SU-DHL-6 (cell line): ENCODE data around the gene HECTD1.
"Not testable (repeated sequence)": the region's sequence is repeated elsewhere in the genome, so short reads cannot be mapped to it uniquely, and the experiment has no call there.

Experiments
- H2AFZ ChIP-seq: fragments of 200-600 bp; sonication (generic); 2 replicates; pipeline ENCODE4 v1.6.1; 2014; ENCODE audit warnings: low read depth, mild to moderate bottlenecking, moderate library complexity, mixed read lengths, antibody characterized with exemption, low read length; ENCODE audit not compliant: severe bottlenecking
- H3F3A ChIP-seq: fragments of 200-600 bp; shearing (Covaris generic); 2 replicates; pipeline ENCODE4 v1.6.0; 2016; ENCODE audit warnings: antibody characterized with exemption, mild to moderate bottlenecking; ENCODE audit not compliant: insufficient read depth
- H3K27ac ChIP-seq: fragments of 200-600 bp; sonication (generic); 2 replicates; pipeline ENCODE4 v1.5.1; 2016; ENCODE audit warnings: low read depth, mild to moderate bottlenecking, low read length, moderate library complexity, mixed read lengths
- H3K27me3 ChIP-seq: fragments of 200-600 bp; sonication (generic), shearing (Covaris generic); 2 replicates; pipeline ENCODE4 v1.6.0; 2014; ENCODE audit warnings: mild to moderate bottlenecking, low read length
- H3K36me3 ChIP-seq: fragments of 200-600 bp; sonication (generic); 2 replicates; pipeline ENCODE4 v1.6.1; 2014; ENCODE audit warnings: mild to moderate bottlenecking, low read length, mixed read lengths
- H3K4me2 ChIP-seq: fragments of 300-600, 200-600 bp; shearing (Covaris generic), sonication (generic); 2 replicates; pipeline ENCODE4 v1.6.0; 2014; ENCODE audit warnings: low read length, low read depth, mild to moderate bottlenecking; ENCODE audit not compliant: poor library complexity, severe bottlenecking
- H3K4me3 ChIP-seq: fragments of 200-600 bp; sonication (generic); 2 replicates; pipeline ENCODE4 v1.5.1; 2014; ENCODE audit warnings: antibody characterized with exemption, low read length, mild to moderate bottlenecking, mixed read lengths; ENCODE audit not compliant: insufficient read depth, poor library complexity, severe bottlenecking
- H3K79me2 ChIP-seq: fragments of 200-600 bp; sonication (generic); 2 replicates; pipeline ENCODE4 v1.6.1; 2014; ENCODE audit warnings: mild to moderate bottlenecking, low read length, moderate library complexity; ENCODE audit not compliant: insufficient read depth
- H3K9ac ChIP-seq: fragments of 200-600 bp; sonication (generic); 2 replicates; pipeline ENCODE4 v1.7.0; 2014; ENCODE audit warnings: mild to moderate bottlenecking, low read length
- H3K9me2 ChIP-seq: fragments of 200-600 bp; sonication (generic); replicated peaks from 2 replicates; pipeline ENCODE4 v1.6.1; 2014; ENCODE audit warnings: low read length; ENCODE audit not compliant: insufficient read depth
- H3K9me3 ChIP-seq: fragments of 200-600 bp; sonication (generic); 2 replicates; pipeline ENCODE4 v1.6.1; 2014; ENCODE audit warnings: low read length, mixed read lengths; ENCODE audit not compliant: insufficient read depth
- H4K20me1 ChIP-seq: fragments of 200-600 bp; sonication (generic); 2 replicates; pipeline ENCODE4 v1.6.1; 2014; ENCODE audit warnings: low read depth, mild to moderate bottlenecking, antibody characterized with exemption, low read length, moderate library complexity, mixed read lengths
- EZH2phosphoT487 ChIP-seq: fragments of 200-600 bp; sonication (generic), shearing (Covaris generic); conservative IDR thresholded peaks from 2 replicates; pipeline ENCODE4 v1.6.1; 2018; ENCODE audit warnings: mild to moderate bottlenecking, antibody characterized with exemption, low read length, moderate library complexity, mixed read lengths
- TF ChIP-seq, protein P1 (sequence below): fragments of 200-600 bp; sonication (generic); IDR thresholded peaks from one replicate; pipeline ENCODE4 v1.5.1; 2017; ENCODE audit warnings: antibody characterized with exemption, mild to moderate bottlenecking, low read length, moderate library complexity; ENCODE audit not compliant: insufficient read depth, poor library complexity, severe bottlenecking

HECTD1 gene

DNA sequence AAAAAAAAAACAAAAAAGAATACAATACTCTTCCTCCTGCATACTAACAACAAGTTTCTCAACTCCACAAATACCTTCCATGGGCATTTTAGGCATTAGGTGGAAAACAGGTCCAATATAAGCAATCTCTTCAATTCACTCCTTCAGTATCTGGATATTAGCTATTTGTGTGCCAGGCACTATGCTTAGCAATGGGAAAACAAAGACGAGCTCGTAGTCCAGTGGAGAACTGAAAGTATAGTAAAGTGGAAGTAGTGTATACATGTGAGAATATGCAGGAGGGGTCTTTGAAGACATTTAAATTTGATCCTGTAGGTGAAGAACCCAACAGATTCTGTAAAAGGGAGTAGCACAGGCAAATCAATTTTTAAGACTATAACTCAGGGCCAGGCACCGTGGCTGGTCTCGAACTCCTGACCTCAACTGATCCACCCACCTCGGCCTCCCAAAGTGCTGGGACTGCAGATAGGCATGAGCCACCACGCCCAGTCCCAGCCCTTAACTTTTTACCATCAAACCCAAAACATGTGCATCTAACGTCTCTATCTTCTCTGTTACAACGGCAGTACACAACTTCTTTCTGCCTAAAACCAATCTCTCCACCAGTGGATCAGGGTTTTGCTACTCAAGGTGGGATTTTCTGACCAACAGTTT, 10.6 kb downstream of the HECTD1 start:
- no peak overlapping the region for H3K27ac ChIP-seq
- peaks cover 7% of the 10 kb centered on the region for H3K36me3 ChIP-seq
- no peak overlapping the region for H3K4me3 ChIP-seq
- H2AFZ ChIP-seq, result no peak overlapping the region
- H3K9ac ChIP-seq, result no peak overlapping the region
- H3F3A ChIP-seq, result 0 out of 2 replicates have a peak, but pooled peaks cover 4% of the 10 kb centered on the region
- no peaks in the 10 kb centered on the region for H3K9me2 ChIP-seq
- no peak for TF ChIP-seq EZH2phosphoT487
- TF ChIP-seq, protein P1, sequence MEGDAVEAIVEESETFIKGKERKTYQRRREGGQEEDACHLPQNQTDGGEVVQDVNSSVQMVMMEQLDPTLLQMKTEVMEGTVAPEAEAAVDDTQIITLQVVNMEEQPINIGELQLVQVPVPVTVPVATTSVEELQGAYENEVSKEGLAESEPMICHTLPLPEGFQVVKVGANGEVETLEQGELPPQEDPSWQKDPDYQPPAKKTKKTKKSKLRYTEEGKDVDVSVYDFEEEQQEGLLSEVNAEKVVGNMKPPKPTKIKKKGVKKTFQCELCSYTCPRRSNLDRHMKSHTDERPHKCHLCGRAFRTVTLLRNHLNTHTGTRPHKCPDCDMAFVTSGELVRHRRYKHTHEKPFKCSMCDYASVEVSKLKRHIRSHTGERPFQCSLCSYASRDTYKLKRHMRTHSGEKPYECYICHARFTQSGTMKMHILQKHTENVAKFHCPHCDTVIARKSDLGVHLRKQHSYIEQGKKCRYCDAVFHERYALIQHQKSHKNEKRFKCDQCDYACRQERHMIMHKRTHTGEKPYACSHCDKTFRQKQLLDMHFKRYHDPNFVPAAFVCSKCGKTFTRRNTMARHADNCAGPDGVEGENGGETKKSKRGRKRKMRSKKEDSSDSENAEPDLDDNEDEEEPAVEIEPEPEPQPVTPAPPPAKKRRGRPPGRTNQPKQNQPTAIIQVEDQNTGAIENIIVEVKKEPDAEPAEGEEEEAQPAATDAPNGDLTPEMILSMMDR, result no peak
- H3K9me3 ChIP-seq, result no peaks in the 10 kb centered on the region
- H3K79me2 ChIP-seq, result peaks cover 92% of the 10 kb centered on the region
- no peak overlapping the region for H3K4me2 ChIP-seq
- peaks cover 6% of the 10 kb centered on the region; the same call in 1 of the 2 replicates for H4K20me1 ChIP-seq
- H3K27me3 ChIP-seq, result no peaks in the 10 kb centered on the region

DNA sequence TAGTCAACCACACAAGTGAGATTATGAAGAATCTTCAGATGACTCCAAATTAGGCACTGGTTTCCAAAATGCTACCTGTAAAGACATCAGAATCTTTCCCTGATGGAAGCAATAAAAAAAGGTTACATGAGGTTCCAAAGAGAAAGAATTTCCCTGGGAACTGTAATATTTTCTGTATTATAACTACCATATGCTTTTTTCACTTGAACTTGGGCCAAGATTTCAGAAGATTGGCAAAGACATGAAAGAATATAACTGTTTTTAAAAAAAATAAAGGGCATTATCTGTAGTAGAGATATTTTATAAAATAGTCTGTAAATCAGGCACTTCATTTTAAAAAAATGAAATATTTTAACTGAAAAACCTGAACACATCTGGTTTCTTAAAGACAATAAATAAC, 12.9 kb downstream of the HECTD1 start:
- H3K79me2 ChIP-seq, result peaks cover 91% of the 10 kb centered on the region
- 0 out of 2 replicates have a peak, but pooled peaks cover 4% of the 10 kb centered on the region for H3F3A ChIP-seq
- no peak for TF ChIP-seq EZH2phosphoT487
- TF ChIP-seq, protein P1, result no peak
- H3K9ac ChIP-seq, result no peak overlapping the region
- no peaks in the 10 kb centered on the region for H3K9me3 ChIP-seq
- H4K20me1 ChIP-seq, result peaks cover 6% of the 10 kb centered on the region; the same call in 1 of the 2 replicates
- no peak overlapping the region for H3K27ac ChIP-seq
- no peak overlapping the region for H3K4me3 ChIP-seq
- H3K36me3 ChIP-seq, result peaks cover 4% of the 10 kb centered on the region
- no peaks in the 10 kb centered on the region for H3K27me3 ChIP-seq
- H2AFZ ChIP-seq, result no peak overlapping the region
- no peaks in the 10 kb centered on the region for H3K9me2 ChIP-seq
- H3K4me2 ChIP-seq, result no peak overlapping the region

DNA sequence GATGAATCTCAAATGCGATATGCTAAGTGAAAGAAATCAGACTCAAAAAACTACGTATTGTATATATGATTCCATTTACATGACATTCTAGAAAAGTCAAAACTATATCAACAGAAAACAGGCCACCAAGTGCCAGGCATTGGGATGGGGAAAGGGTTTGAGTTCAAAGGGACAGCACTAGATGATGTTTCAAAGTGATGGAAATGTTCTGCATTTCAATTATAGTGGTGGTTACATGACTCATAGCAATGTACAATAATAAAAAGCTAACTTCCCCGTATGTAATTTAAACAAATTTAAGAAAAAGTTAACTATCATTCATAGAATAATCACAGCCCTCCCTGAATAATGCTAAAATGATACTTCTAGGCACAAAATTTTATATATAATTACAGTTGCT, 13.5 kb downstream of the HECTD1 start:
- Histone ChIP-seq H3K79me2 (peaks cover 92% of the 10 kb centered on the region), H3K27ac (no peak overlapping the region), H3K36me3 (peaks cover 4% of the 10 kb centered on the region), H2AFZ (no peak overlapping the region), H3K4me3 (no peak overlapping the region), H3K9ac (no peak overlapping the region), H3K9me3 (no peaks in the 10 kb centered on the region), H3F3A (0 out of 2 replicates have a peak, but pooled peaks cover 4% of the 10 kb centered on the region), H4K20me1 (peaks cover 6% of the 10 kb centered on the region; the same call in 1 of the 2 replicates), H3K4me2 (no peak overlapping the region), H3K9me2 (no peaks in the 10 kb centered on the region), H3K27me3 (no peaks in the 10 kb centered on the region)
- no peak for TF ChIP-seq EZH2phosphoT487

DNA sequence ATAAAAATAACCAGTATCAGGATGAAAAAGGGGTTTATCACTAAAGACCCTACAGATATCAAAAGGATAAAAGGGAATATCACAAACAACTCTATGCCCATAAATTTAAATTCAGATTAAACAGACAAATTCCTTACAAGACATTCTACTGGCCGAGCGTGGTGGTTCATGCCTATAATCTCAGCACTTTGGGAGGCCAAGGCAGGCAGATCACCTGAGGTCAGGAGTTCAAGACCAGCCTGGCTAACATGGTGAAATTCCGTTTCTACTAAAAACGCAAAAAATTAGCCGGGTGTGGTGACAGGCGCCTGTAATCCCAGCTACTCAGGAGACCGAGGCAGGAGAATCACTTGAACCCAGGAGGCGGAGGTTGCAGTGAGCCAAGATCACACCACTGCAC, 15.0 kb downstream of the HECTD1 start:
- H3F3A ChIP-seq, H3K27me3 ChIP-seq, H3K4me2 ChIP-seq, H3K9me3 ChIP-seq, H3K36me3 ChIP-seq, H3K9ac ChIP-seq, H3K27ac ChIP-seq, H4K20me1 ChIP-seq, H3K4me3 ChIP-seq, H2AFZ ChIP-seq, H3K9me2 ChIP-seq: not testable (repeated sequence)
- H3K79me2 ChIP-seq, result peaks cover 92% of the 10 kb centered on the region
